ENCODE measurements around the gene CCDC136. TPM values are rescaled to one million over a fixed set of nuclear protein-coding genes. Genes with fewer than 3 reads are reported as not detected.

Gene CCDC136
- total RNA-seq (2014; rRNA removed; shearing (Covaris generic)), result 17.5 and 19.4 TPM in 2 replicates

DNA sequence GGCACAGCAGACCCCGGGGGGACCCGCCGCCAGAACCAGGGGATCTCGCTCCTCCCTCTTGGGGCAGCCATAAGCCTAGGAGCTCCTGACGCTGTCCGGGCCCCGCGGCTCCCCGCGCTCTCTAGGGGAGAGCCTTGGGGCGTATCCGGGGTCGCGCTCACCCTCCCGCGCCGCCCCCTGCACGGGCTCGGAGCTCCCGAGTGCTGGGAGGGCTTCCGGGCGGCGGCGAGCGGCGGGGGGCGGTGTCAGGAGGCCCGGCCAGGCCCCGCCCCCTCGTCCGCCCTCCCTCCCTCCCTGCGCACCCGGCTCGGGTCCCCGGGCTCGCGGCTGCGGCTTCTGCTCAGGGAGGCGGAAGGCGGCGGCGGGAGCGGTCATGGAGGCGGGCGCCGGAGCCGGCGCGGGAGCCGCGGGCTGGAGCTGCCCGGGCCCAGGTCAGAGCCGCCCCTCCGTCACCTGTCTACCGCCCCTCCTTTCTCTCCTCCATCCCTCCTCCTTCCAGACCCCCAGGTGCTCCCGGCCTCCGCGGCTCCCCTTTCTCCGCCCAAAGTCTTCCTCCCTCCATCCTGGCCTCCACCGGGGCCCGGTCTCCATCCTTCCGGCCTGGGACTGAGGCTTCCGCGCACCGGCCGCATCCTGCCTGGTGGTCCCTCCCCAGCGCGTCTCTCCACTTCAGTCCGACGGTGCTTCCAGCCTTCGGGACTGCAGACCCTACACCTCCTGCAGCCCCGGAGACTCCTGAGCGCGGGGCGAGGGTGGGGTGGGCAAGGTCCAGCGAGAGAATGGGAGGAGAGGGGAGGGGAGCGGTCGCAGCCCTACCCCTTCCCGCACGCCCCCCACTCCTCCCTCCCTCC is at the start of gene CCDC136:
CCDC136 (plus strand) TSS at position 848 of the 851 bp plus-strand sequence. CDS start 444 bp downstream, outside the sequence.

DNA sequence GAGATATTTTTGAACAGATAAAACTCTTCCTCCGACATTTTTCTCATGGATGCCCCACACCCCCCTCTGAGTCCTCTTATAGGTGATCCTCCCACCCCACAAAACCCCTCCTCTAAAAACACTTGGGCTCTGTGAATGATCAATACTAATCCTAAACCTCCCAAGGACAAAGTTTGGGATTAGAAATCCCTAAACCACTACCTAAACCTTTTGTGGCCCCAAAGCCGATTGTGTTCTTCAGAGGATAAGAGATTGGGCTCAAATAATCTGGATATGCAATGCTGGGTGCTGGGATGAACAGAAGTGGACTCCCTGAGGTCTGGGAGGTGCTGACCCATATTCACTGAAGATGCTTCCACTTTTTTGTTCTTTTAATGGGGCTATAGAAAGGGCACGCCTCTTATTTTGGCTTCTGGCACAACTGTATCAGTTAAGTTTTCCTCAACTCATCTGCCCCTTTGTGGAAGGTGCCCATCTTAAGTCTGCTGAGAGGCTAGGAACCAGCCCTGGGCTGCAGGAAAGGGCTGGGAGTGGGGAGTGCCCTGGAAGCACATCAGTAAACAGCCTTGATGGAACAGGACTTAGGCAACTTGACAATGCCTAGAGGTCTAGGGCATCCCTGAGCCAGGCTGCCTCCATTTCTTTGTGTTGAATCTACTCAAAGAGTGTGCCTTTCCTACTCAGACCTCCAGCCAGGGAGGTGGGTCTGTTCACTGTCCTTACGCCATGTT is 15.9 kb upstream of the CCDC136 start, which contains the start of gene OPN1SW:
OPN1SW (minus strand) TSS at position 51 of the 731 bp plus-strand sequence; CDS start at position 38, 13 bp downstream.

DNA sequence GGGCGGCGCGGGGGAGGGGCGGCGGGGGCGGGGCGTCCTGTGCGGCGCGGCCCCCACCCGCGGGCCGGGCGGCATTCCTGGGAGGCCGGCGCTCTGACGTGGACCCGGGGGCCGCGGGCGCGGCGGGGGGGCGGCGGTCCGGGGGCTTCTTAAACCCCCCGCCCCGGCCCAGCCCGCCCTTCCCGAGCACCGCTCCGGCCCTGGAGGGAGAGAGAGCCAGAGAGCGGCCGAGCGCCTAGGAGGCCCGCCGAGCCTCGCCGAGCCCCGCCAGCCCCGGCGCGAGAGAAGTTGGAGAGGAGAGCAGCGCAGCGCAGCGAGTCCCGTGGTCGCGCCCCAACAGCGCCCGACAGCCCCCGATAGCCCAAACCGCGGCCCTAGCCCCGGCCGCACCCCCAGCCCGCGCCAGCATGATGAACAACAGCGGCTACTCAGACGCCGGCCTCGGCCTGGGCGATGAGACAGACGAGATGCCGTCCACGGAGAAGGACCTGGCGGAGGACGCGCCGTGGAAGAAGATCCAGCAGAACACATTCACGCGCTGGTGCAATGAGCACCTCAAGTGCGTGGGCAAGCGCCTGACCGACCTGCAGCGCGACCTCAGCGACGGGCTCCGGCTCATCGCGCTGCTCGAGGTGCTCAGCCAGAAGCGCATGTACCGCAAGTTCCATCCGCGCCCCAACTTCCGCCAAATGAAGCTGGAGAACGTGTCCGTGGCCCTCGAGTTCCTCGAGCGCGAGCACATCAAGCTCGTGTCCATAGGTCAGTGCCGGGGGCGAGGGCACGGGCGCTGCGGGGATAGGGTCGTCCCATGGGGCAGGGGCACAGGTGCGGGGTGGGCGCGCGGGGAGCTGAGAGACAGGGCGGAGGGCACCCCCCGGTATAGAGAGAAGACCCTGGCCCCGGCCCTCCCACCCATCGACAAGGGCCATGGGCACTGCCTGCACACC is 38.7 kb downstream of the CCDC136 start, which contains the start of gene FLNC:
FLNC (plus strand) TSS at position 176 of the 947 bp plus-strand sequence; CDS start at position 408, 232 bp downstream.

DNA sequence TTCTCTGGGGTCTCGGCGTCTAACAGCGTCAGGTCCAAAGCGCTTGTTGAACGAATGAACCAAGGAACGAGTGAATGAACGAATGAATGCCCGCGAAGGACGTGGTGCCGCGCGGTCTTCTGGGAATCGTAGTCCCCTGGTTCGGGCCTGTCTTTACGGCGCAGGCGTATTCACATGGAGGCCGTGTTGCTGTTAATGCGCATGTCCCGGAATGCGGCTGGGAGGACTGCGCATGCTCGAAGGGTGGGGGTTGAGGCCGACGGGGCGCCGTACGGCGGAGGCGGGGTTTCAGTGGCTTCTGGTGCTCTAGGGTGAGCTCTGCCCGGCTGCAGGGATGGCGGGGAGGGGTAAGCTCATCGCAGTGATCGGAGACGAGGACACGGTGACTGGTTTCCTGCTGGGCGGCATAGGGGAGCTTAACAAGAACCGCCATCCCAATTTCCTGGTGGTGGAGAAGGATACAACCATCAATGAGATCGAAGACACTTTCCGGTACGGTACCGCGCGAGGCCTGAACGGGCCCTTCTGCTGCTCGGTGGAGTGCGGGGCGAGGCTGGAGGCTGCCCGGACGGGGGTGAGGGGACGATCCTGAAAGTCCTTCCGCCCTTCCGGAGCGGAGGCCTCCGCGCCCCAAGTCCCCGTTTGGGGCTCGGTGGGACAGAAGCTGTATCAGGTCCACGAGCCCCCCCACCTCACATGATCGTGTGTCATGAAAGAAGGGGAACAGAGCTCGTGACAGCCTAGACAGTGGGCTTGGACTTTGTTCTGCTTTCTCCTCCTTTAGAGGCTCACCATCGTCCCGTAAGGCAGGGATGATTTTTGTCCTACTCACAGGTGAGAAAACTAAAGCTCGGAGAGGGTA is 71.0 kb downstream of the CCDC136 start, which contains the start of gene ATP6V1F:
ATP6V1F (plus strand) TSS at position 286 of the 862 bp plus-strand sequence; CDS start at position 335, 49 bp downstream.

Small RNAs within 50 kb of the gene (small RNA-seq; reads per million reads assigned to genes)
- gene RN7SL81P, result not detected

Other genes starting within 250 kb of the CCDC136 start
- 0.87 and 1.1 TPM in 2 replicates for gene GARIN1A, start 119.7 kb upstream of the CCDC136 start, total RNA-seq (2014; rRNA removed; shearing (Covaris generic))
- gene CALU, start 52.6 kb upstream of the CCDC136 start, total RNA-seq (2014; rRNA removed; shearing (Covaris generic)), result 207 and 249 TPM in 2 replicates
- gene OPN1SW, start 16.2 kb upstream of the CCDC136 start, total RNA-seq (2014; rRNA removed; shearing (Covaris generic)), result not detected in 2 replicates
- gene FLNC, start 38.4 kb downstream of the CCDC136 start, total RNA-seq (2014; rRNA removed; shearing (Covaris generic)), result 0.03 TPM in 1 of 2 replicates, not detected in the other
- gene ATP6V1F, start 70.9 kb downstream of the CCDC136 start, total RNA-seq (2014; rRNA removed; shearing (Covaris generic)), result 96.2 and 110 TPM in 2 replicates
- not detected in 2 replicates for gene KCP, start 118.7 kb downstream of the CCDC136 start, total RNA-seq (2014; rRNA removed; shearing (Covaris generic))
- 1.4 and 2.6 TPM in 2 replicates for gene IRF5, start 146.0 kb downstream of the CCDC136 start, total RNA-seq (2014; rRNA removed; shearing (Covaris generic))

All from A375 (cell line).